WTC11 (cell line): Measurements from ENCODE around the gene KEL. TPM values are rescaled to one million over a fixed set of nuclear protein-coding genes. Genes with fewer than 3 reads are reported as not detected.

Experiments used
- ATAC-seq: fragments of 200-7000 bp; cut with Tn5 transposase; 2 replicates; pipeline ENCODE4 v1.10.0; 2021; ENCODE audit warnings: mild to moderate bottlenecking, moderate library complexity
- Bru-seq: library from RNA; stranded (reverse); fragments of 400-500 nt; gene quantifications from one replicate; lab custom pipeline; 2021; lab: Mats Ljungman, UMichigan
- CTCF ChIA-PET: fragments of 300-600 bp; sonication (Branson Sonifier 250); formaldehyde crosslinking; loops from one replicate; lab custom pipeline; 2021; ENCODE audit warnings: antibody characterized with exemption; lab: Charles Lee
- POLR2A ChIA-PET: fragments of 350-600 bp; sonication (Branson Sonifier 250); formaldehyde crosslinking; loops from one replicate; lab custom pipeline; 2021; ENCODE audit warnings: antibody characterized with exemption; lab: Charles Lee
- DNase-seq: peaks from one replicate; pipeline ENCODE4 v3.0.0; 2021; ENCODE audit warnings: low spot score
- H3K27ac Mint-ChIP-seq: 2 replicates; pipeline ENCODE4 v1.8.0; 2021; ENCODE audit warnings: mixed read lengths
- H3K27me3 Mint-ChIP-seq: 2 replicates; pipeline ENCODE4 v1.8.0; 2021; ENCODE audit warnings: low read depth, mild to moderate bottlenecking, moderate library complexity, mixed read lengths
- H3K36me3 Mint-ChIP-seq: 2 replicates; pipeline ENCODE4 v1.8.0; 2021; ENCODE audit warnings: mixed read lengths
- H3K4me1 Mint-ChIP-seq: 2 replicates; pipeline ENCODE4 v1.8.0; 2022; ENCODE audit warnings: mixed read lengths
- H3K4me3 Mint-ChIP-seq: 2 replicates; pipeline ENCODE4 v1.8.0; 2021; ENCODE audit warnings: mild to moderate bottlenecking, moderate library complexity, mixed read lengths
- H3K9me3 Mint-ChIP-seq: 2 replicates; pipeline ENCODE4 v1.8.0; 2021; ENCODE audit warnings: mixed read lengths
- E2F1 ChIP-seq: sonication (generic); formaldehyde crosslinking; IDR thresholded peaks from 2 replicates; pipeline ENCODE4 v1.8.0; 2022; ENCODE audit warnings: mild to moderate bottlenecking, missing genetic modification reagents
- IRF2 ChIP-seq: sonication (generic); formaldehyde crosslinking; IDR thresholded peaks from 2 replicates; pipeline ENCODE4 v1.8.0; 2022; ENCODE audit warnings: low read depth, missing genetic modification reagents, borderline replicate concordance
- JAZF1 ChIP-seq: fragments of 250-450 bp; sonication (Bioruptor Pico); IDR thresholded peaks from 2 replicates; pipeline ENCODE4 v1.9.0; 2021; ENCODE audit warnings: moderate library complexity, mild to moderate bottlenecking, inconsistent platforms
- NR1H2 ChIP-seq: sonication (generic); formaldehyde crosslinking; IDR thresholded peaks from 2 replicates; pipeline ENCODE4 v1.9.0; 2021; ENCODE audit warnings: mild to moderate bottlenecking, moderate library complexity, missing genetic modification reagents
- NR2C2 ChIP-seq: sonication (generic); formaldehyde crosslinking; IDR thresholded peaks from 2 replicates; pipeline ENCODE4 v1.8.0; 2022; ENCODE audit warnings: mild to moderate bottlenecking, missing genetic modification reagents
- PRDM15 ChIP-seq: sonication (generic); formaldehyde crosslinking; IDR thresholded peaks from 2 replicates; pipeline ENCODE4 v1.8.0; 2022; ENCODE audit warnings: missing genetic modification reagents
- RELA ChIP-seq: sonication (generic); formaldehyde crosslinking; IDR thresholded peaks from 2 replicates; pipeline ENCODE4 v1.8.1; 2022; ENCODE audit warnings: missing genetic modification reagents, mild to moderate bottlenecking, borderline replicate concordance
- SMAD3 ChIP-seq: sonication (generic); formaldehyde crosslinking; IDR thresholded peaks from 2 replicates; pipeline ENCODE4 v1.8.0; 2022; ENCODE audit warnings: missing genetic modification reagents, mild to moderate bottlenecking, borderline replicate concordance
- ZNF317 ChIP-seq: sonication (generic); formaldehyde crosslinking; IDR thresholded peaks from 2 replicates; pipeline ENCODE4 v1.8.1; 2023; ENCODE audit warnings: low read depth, mild to moderate bottlenecking, moderate library complexity, missing genetic modification reagents, borderline replicate concordance
- ZNF512 ChIP-seq: sonication (generic); formaldehyde crosslinking; IDR thresholded peaks from 2 replicates; pipeline ENCODE4 v1.8.1; 2022; ENCODE audit warnings: missing genetic modification reagents, borderline replicate concordance
- long read RNA-seq, 3 experiments: library from RNA in 1 of 3; library from capped mRNA in 1 of 3; library from polyadenylated mRNA in 1 of 3; unstranded in 2 of 3; stranded (forward) in 1 of 3; transcript quantifications; one replicate each; pipeline ENCODE4 v2.0.0, GENCODE V29; 2021
- total RNA-seq: library from RNA; stranded (reverse); gene quantifications from 3 replicates; pipeline ENCODE4 v1.2.3, GENCODE V29; 2021

Gene KEL, protein sequence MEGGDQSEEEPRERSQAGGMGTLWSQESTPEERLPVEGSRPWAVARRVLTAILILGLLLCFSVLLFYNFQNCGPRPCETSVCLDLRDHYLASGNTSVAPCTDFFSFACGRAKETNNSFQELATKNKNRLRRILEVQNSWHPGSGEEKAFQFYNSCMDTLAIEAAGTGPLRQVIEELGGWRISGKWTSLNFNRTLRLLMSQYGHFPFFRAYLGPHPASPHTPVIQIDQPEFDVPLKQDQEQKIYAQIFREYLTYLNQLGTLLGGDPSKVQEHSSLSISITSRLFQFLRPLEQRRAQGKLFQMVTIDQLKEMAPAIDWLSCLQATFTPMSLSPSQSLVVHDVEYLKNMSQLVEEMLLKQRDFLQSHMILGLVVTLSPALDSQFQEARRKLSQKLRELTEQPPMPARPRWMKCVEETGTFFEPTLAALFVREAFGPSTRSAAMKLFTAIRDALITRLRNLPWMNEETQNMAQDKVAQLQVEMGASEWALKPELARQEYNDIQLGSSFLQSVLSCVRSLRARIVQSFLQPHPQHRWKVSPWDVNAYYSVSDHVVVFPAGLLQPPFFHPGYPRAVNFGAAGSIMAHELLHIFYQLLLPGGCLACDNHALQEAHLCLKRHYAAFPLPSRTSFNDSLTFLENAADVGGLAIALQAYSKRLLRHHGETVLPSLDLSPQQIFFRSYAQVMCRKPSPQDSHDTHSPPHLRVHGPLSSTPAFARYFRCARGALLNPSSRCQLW
- 0.87 to 2.8 TPM (median 2.5 TPM) in 3 replicates for total RNA-seq
- percentile 43 among the genes with signal in this experiment for Bru-seq, nascent RNA
- long read RNA-seq, experiment 1, partial matches to known transcripts, result 0 of 6 reads
- long read RNA-seq, experiment 1, other reads (novel, unspliced or antisense), result 3 of 6 reads
- long read RNA-seq, experiment 2, partial matches to known transcripts, result 0 of 1 reads
- long read RNA-seq, experiment 2, other reads (novel, unspliced or antisense), result 1 of 1 reads
- long read RNA-seq, experiment 3, partial matches to known transcripts, result 0 of 1 reads
- long read RNA-seq, experiment 3, other reads (novel, unspliced or antisense), result 1 of 1 reads

- H3K27me3 Mint-ChIP-seq, result peaks cover 3% of the 10 kb centered on the region; the same call in 1 of the 2 replicates
- H3K27ac Mint-ChIP-seq, result no peak within 1 kb of the TSS
- POLR2A ChIA-PET, result no interaction called here
- no peaks in the 10 kb centered on the region; the same call in 1 of the 2 replicates for H3K36me3 Mint-ChIP-seq
- no peak for TF ChIP-seq IRF2 (CRISPR knock-in tag)
- no peak for TF ChIP-seq ZNF317 (CRISPR knock-in tag)
- no peak for TF ChIP-seq ZNF512 (CRISPR knock-in tag)
- TF ChIP-seq E2F1, result no peak
- no peak for TF ChIP-seq JAZF1 (CRISPR knock-in tag)
- TF ChIP-seq SMAD3 (CRISPR knock-in tag), result no peak
- no peak for TF ChIP-seq RELA (CRISPR knock-in tag)
- TF ChIP-seq NR1H2 (CRISPR knock-in tag), result no peak
- no peak for TF ChIP-seq PRDM15 (CRISPR knock-in tag)
- TF ChIP-seq NR2C2 (CRISPR knock-in tag), result no peak
- peak; percentile 26 for ATAC-seq
- peaks cover 5% of the 10 kb centered on the region; the same call in 1 of the 2 replicates for H3K9me3 Mint-ChIP-seq
- H3K4me3 Mint-ChIP-seq, result no peak within 1 kb of the TSS
- CTCF ChIA-PET, result interaction anchor here (0.8 to 2.3 kb wide), 5 partner anchors 36 to 253 kb away, joined by 3 to 17 read pairs (median 7); no protein-coding TSS in a partner anchor
- DNase-seq, result no peak
- peaks cover 47% of the 10 kb centered on the region for H3K4me1 Mint-ChIP-seq
These were observed at the start of gene KEL for GRCh38 chr7:142961973-142962926. TSS of gene KEL (minus strand) at chr7:142962363. CDS start at chr7:142962206, 157 bp downstream.
